ENCODE measurements around the gene F3.
"Not testable (repeated sequence)": the region's sequence is repeated elsewhere in the genome, so short reads cannot be mapped to it uniquely, and the experiment has no call there.

Gene F3

DNA sequence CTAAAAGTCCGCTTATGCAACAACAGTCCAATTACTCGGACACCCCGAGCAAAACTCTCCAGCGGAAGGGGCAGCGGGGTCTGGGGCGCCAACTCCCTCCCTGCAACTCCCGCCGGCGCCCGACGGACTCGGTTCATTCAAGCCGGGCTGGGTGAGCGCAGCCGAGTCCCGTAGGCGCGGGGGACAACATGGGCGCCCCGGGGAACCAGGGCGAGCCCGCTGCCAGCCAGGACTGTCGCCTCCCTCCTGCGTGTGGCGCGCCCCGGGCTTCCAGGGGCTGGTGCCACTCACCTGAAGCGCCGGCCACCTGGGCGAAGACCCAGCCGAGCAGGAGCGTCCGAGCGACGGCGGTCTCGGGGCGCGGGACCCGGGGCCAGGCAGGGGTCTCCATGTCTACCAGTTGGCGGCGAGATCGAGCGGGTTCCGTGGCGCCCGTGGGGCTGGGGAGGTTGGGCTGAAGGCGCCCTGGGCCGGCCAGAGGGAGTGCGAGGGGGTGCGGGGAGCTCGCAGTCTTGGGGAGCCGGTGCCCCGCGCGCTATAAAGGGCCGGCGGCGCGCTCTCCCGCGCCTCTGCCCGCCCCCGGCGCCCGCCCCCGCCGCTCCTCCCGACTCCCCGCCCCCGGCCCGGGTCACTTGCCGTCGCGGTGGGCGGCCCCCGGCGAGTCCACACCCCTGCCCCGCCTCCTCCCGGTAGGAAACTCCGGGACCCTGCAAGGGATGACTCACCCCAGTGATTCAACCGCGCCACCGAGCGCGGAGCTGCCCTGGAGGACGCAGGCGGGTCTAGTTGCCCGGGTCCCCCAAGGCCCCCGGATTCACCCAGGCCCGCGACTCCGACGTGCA lies at the start of gene F3:
F3 (minus strand) TSS at position 514 of the 842 bp plus-strand sequence; CDS start at position 391, 123 bp downstream.
- peak; percentile 22 for DNase-seq

DNA sequence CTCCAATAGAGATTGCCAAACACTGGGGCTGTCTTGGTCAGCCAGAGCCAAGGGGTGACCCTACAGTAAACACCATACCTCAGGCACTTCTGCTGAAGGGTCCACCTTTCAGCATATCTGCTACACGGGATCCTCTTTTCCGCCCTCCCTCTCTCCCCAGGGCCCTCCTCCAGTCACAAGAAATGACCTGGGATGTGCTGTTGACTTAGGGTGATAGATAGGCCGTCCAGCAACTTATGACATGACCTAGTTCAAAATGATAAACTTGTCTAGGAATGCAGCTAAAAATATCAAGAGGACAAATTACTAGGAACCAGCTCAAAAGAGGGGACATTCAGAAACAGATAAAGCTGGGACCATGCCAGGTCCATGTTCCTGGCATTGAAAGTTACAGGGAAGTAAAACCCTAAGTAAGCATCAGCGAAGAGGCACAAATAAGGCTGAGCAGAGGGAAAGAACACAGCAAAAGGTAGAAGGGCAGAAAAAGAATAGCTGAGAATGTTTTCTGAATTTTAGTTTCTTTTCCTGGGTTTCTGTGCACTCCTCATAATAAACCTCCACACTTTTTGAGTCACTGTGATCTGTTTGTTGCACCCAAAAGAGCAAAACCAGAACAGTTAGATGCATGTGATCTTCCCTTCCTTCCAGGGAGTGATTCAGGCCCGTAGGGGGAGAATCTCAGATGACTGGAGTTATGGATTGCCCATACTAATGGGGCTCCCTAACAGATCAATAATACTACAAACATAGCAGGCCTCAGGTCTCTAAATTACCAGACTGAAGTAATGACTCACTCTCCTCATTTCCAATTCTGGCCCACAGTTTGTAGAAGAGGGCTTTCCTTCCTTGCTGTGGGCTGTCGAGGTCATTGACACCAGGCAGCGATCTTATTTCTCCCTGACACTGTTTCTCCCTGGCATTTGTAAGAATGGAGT lies 48.9 kb upstream of the F3 start:
- DNase-seq: no peak

GRCh38 chr1:94589728-94590127 lies 48.2 kb upstream of the F3 start:
- DNase-seq: no peak

DNA sequence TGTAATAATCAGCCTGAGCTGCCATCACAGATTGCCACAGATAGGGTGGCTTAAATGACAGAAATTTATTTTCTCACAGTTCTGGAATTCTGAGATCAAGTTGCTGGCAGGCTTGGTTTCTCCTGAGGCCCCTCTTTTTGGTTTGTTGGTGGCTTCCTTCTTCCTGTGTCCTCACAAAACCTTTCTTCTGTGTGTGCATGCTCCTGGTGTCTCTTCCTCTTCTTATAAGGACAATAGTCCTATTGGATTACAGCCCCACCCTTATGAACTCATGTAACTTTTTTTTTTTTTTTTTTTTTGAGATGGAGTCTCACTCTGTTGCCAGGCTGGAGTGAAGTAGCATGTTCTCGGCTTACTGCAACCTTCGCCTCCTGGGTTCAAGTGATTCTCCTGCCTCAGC lies 41.0 kb upstream of the F3 start:
- DNase-seq: no peak

- DNase-seq: no peak
Observed at GRCh38 chr1:94580367-94581115, 39.0 kb upstream of the F3 start.

GRCh38 chr1:94579876-94580294 lies 38.3 kb upstream of the F3 start:
- DNase-seq: no peak

- no peak for DNase-seq
Observed at GRCh38 chr1:94578856-94579255, 37.3 kb upstream of the F3 start.

- not testable (repeated sequence) for DNase-seq
Observed at GRCh38 chr1:94573917-94574316, 32.4 kb upstream of the F3 start.

- DNase-seq: no peak
Observed at GRCh38 chr1:94572780-94573179, 31.2 kb upstream of the F3 start.

DNA sequence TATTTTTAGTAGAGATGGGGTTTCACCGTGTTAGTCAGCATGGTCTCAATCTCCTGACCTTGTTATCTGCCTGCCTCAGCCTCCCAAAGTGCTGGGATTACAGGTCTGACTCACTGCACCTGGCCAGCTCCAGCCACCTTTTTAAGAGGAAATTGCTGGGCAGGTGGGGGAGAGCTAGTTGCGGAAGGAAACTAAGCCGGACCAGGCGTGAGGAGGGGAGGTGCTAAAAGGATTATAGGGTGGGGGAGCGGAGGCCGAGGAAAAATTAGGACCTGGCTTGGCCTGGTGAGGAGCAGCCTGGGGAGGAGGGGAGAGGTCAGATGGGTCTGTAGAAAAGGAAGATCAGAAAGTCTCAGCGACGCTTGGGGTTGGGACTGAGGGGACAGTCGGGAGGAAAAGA lies 29.4 kb upstream of the F3 start:
- DNase-seq: not testable (repeated sequence)

DNA sequence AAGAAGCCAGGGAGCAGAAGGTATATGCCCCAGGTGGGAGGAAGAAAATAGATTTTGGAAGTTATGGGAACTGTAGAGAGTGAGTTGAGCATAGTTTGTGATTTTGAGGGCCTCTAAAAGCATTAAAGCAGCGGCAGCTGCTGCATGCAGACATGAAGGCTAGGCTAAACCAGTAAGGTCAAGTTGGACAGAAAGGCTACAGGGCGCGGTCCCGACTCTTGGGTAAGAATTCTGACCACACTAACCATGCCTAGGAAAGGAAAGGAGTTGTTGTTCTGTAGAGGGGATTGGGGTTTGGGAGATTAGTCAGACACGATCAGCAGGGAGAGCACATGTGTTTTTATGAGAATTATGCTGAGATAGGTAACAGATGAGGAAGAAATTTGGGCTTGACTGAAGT lies 27.2 kb upstream of the F3 start:
- not testable (repeated sequence) for DNase-seq

GRCh38 chr1:94567975-94568607 lies 26.5 kb upstream of the F3 start:
- not testable (repeated sequence) for DNase-seq

GRCh38 chr1:94566436-94566835 lies 24.9 kb upstream of the F3 start:
- not testable (repeated sequence) for DNase-seq

DNA sequence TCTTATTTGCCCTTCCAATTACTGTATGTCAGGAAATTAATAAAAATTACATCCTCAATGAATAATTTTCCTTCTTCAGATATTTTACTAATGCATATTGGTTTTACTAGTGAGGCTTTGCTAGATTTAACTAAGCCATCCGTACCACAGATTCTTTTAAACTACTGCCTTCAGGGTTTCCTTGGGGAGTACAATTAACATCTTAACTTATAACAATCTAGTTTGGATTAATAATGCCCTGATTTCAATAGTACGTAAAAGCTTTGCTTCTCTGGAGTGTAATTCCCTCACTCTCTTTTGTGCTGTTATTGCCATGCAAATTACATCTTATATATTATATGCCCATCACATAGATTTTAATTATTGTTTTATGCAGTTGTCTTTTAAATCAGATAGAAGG lies 24.3 kb upstream of the F3 start:
- no peak for DNase-seq

GRCh38 chr1:94562519-94563260 lies 21.1 kb upstream of the F3 start:
- DNase-seq: no peak

DNA sequence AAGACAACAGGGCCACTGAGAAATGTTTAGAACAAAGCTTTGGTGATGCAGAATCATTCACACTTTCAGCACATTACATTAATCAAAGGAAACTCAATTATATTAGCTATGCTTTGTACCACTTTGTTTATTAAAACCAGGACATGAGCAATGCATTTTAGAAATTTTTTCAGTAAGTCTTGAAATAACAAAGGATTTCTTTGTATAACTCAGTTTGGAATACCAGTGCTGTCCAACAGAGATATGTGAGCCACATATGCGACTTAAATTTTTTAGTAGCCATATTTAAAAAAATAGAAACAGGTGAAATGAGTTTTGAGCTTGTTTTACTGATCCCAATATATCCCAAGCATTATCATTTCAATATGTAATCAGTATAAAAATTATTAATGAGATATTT lies 18.8 kb upstream of the F3 start:
- DNase-seq: no peak

- DNase-seq: no peak
Observed at GRCh38 chr1:94559921-94560320, 18.4 kb upstream of the F3 start.

DNA sequence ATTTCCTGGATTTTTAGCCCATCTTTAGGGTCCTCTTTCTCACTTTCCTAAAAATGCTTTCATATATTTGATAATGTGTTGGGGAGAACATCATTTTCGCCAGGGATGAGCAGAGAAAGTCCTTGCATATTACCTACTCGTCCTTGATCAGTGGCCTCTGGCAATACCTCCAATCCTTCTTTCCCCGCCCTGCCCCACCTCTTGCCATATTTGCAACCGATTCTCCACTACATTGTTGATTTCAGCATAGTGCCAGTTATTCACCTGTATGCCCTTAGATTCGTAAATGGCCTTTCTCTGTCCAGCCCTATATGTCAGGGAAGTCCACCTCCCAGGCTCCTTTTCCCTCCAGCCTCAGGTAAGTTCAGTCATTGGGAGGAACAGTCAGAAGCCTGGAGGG lies 13.5 kb upstream of the F3 start:
- DNase-seq: no peak

DNA sequence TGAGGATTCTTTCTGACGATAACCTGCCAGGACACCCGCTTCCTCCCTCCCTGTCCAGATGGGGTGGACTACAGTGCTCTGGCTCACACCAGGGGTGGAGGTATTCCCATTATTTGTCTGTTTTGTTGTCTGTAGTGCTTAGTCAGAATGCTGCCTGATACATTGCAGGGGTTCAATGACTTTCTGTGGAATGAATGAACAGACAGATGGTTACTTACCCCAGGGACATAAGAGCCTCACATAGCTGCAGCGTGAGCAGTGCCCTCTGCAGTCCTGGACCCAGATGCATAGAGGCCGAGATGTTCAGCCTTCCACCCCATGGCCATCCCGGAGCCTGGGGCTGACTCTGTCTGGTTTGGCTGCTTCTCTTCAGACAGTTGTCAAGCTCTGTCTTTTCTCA lies 13.0 kb upstream of the F3 start:
- no peak for DNase-seq

GRCh38 chr1:94553931-94554330 lies 12.4 kb upstream of the F3 start:
- no peak for DNase-seq

GRCh38 chr1:94553323-94553730 lies 11.8 kb upstream of the F3 start:
- no peak for DNase-seq

DNA sequence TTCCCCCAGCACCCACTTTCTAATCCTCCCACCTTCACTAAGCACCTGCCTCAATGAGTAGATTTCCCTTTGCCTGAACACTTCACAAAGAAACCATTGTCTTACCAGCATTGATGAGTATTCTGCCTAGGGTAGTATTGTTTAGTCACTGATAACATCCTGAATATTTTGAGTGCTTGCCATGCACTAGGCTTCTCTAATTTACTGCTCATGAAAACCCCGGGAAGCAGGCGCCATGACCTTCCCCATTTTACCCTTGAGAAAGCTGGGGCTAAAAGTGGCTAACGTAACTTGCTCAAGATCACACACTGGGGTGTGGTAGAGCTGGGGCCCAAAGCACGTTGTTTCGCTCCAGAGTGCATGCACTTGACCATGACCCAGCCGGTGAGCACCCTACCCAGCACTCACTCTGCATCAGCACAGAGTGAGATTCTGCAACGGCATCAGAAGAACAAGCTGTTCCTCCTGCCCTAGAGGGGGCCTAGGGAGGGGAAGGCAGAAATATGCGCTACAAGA lies 10.6 kb upstream of the F3 start:
- DNase-seq: no peak

Data from NCI-H2171 (cell line).